Measurements from ENCODE around the gene CHST12. TPM values are rescaled to one million over a fixed set of nuclear protein-coding genes. Genes with fewer than 3 reads are reported as not detected.

Gene CHST12
- total and polyA plus RNA-seq, 10 of the 15 experiments (the other 5 are each of a cell fraction or from before 2014, with no cell fraction given): 0.05 to 14.2 (median 3.3) TPM

GRCh38 chr7:2353936-2354185 is 49.5 kb upstream of the CHST12 start (continued):
- no peak for TF ChIP-seq SKIL (IDR thresholded peaks at IDR 0.05; ENCODE audit: low read depth, poor library complexity, severe bottlenecking)
- TF ChIP-seq CEBPZ (IDR thresholded peaks at IDR 0.05; ENCODE audit: low read depth, low read length): no peak
- no peak for TF ChIP-seq IRF4 (IDR thresholded peaks at IDR 0.05; ENCODE audit: low read depth, low read length)
- no peak for TF ChIP-seq ZNF217 (IDR thresholded peaks at IDR 0.05)
- TF ChIP-seq SUPT20H (IDR thresholded peaks at IDR 0.05; ENCODE audit: borderline replicate concordance, control insufficient read depth, low read depth, low read length): no peak
- TF ChIP-seq MAX (IDR thresholded peaks at IDR 0.05; ENCODE audit: low read depth, low read length): peak; percentile 100
- TF ChIP-seq ZBTB33 (IDR thresholded peaks at IDR 0.05): no peak
- no peak for TF ChIP-seq NR2F1 (conservative IDR thresholded peaks at IDR 0.05)
- 0 out of 2 replicates have a peak, but pooled peaks have one; percentile 3 for TF ChIP-seq NR2C1 (IDR thresholded peaks at IDR 0.05)
- no peak for TF ChIP-seq MTA3 (IDR thresholded peaks at IDR 0.05; ENCODE audit: borderline replicate concordance, low read length)
- TF ChIP-seq CHD2 (IDR thresholded peaks at IDR 0.05; ENCODE audit: borderline replicate concordance, low read depth, low read length): 0 out of 2 replicates have a peak, but pooled peaks have one; percentile 37
- no peak for TF ChIP-seq JUNB (IDR thresholded peaks at IDR 0.05)
- no peak for TF ChIP-seq MLLT1 (IDR thresholded peaks at IDR 0.05)
- TF ChIP-seq NBN (IDR thresholded peaks at IDR 0.05): no peak
- peak; percentile 63; the same call in 1 of the 2 replicates for TF ChIP-seq POLR2AphosphoS2 (IDR thresholded peaks at IDR 0.05; ENCODE audit: low read depth, low read length)
- no peak for TF ChIP-seq NKRF (conservative IDR thresholded peaks at IDR 0.05)
- peak; percentile 58; the same call in 1 of the 2 replicates for TF ChIP-seq YY1 (IDR thresholded peaks at IDR 0.05; ENCODE audit: low read depth, low read length)
- TF ChIP-seq POLR2AphosphoS5 (IDR thresholded peaks at IDR 0.05; ENCODE audit: low read length): peak; percentile 88
- TF ChIP-seq IKZF2 (IDR thresholded peaks at IDR 0.05): no peak; a peak in 1 of 4 replicates
- no peak for TF ChIP-seq ZNF274 (IDR thresholded peaks at IDR 0.05; ENCODE audit: insufficient read depth, insufficient read length)
- TF ChIP-seq KDM1A (IDR thresholded peaks at IDR 0.05; ENCODE audit: borderline replicate concordance): no peak
- no peak for TF ChIP-seq HCFC1 (IDR thresholded peaks at IDR 0.05; ENCODE audit: low read length)

All from GM12878 (cell line).